Activated CD8-positive, alpha-beta memory T cell treated with anti-CD3 and anti-CD28 coated beads for 1 hour (primary cell): ENCODE results near the gene UBA1.

Experiments used
- DNase-seq, 2 donors: peaks; one replicate each; pipeline ENCODE4 v3.0.0-alpha.2; 2020; ENCODE audit warnings: low read depth in 1 of 2; ENCODE audit errors: extremely low read depth in 1 of 2

The UBA1 gene

GRCh38 chrX:47187106-47187677 lies 6.4 kb upstream of the UBA1 start:
- DNase-seq, result no peak

GRCh38 chrX:47189906-47190305 lies 3.7 kb upstream of the UBA1 start:
- no peak for DNase-seq

GRCh38 chrX:47190445-47191269 lies 3.0 kb upstream of the UBA1 start:
- peak; percentile 50 to 63 for DNase-seq

DNA sequence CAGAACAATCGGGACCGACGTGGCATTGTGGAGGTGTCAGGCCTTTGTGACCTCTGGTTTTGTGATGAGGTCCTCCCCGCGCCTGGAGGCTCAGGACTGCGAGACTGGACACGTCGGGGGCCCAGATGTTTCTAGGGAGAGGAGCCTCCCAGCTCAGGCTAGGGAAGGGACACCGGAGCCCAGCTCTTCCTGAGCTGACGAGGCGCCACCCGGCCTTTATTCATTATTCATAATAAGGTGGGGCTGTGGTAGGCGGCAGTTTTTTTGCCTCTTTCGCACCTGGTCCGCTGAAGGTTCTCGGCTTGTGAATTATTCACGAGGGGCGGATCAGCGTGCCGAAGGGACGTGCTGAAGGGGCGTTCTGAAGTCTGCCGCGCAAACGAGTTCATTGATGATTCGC lies 2.3 kb upstream of the UBA1 start:
- DNase-seq, result peak in 1 of 2 donors; percentile 10

DNA sequence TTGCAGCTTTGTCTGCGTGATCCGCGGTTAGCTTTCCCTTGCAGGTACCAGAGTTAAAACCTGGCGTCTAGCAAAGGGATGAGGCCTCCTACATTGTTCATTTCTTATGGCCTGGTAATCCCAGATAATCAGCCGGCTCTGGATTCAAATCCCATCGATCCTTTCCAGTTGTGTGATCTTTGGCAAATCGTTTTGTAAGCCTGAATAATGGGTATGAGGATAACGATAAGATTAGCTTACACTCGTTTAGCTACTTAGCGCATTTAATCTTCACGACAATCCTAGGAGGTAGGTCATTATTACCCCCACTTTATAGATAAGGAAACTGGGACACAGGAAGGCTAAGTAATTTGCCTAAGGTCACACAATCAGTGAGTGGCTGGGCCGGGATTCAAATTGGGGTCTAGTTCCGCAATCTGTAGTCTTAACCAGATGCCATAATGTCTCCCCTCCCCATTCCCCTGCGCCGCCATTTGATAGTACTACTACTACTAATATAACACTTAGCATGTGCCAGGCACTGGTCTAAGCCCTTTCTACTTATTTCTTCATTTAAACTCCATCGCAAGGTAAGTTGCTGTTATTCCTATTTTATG lies 1.7 kb upstream of the UBA1 start:
- no peak for DNase-seq

DNA sequence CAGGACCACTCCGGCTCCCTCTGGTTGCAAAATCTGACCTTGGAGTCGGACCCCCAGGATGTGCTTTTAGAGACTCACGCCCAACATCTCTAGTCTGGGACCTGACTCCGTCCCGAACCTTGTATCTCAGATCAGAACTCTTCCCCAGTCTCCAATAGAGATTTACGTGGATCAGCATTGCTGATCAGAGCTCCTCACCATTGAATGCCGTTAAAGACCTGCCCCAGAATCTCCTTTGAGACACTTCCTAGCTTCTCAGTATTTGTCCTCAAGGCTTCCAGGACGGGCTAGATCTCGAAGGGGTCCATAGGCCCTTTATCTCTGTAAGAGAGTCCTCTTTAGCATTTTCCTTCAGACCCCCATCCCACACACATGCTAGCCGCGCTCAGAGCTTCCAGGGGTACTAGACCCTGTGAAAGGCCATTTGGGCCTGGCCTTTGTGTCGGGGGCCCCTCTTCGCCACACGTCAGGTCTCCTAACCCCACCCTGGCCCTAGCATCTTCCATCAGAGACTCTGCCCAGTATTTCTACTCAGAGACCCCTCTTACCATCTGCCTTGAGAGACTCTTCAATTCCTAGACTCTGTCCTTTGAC lies 662 bp downstream of the UBA1 start:
- DNase-seq, result no peak

DNA sequence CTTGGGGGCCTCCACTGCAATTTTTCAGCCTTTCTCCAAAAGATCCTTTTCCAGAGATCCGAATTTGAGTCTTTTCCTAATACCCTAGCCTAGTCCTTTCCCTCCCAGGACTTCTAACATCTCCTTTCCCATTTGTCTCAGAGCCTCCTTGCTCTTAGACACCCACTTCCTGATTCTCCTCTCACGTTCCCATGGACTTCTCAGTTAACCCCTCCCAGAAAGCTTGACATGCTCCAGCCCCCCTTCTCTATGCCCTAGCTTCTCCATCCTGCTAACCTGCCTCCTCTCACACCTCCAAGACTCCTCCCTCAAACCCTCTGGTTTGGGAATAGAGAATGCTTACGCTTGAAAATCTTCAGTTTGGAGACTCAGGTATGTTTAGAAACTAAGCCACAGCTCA lies 2.5 kb downstream of the UBA1 start:
- DNase-seq, result no peak

DNA sequence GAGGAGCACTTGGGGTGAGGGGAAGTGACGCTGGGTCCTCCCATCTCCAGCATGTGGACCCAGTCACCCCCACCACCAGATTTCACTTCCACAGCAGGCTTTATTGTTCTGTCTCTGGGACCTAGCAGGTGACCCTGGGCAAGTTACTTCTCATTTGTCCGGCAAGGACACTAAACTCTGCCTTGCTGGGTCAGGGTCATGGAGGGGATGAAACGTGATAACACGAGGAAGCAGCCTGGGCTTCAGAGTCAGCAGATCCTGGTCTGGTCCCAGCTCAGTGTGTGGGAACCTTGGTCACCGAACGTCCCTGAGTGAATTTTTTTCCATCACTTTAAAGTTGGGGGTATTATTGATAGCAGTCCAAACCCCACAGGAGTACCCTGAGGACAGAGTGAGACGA lies 3.9 kb downstream of the UBA1 start:
- DNase-seq, result no peak

- no peak for DNase-seq
Measured at GRCh38 chrX:47198026-47198686, 4.5 kb downstream of the UBA1 start.

DNA sequence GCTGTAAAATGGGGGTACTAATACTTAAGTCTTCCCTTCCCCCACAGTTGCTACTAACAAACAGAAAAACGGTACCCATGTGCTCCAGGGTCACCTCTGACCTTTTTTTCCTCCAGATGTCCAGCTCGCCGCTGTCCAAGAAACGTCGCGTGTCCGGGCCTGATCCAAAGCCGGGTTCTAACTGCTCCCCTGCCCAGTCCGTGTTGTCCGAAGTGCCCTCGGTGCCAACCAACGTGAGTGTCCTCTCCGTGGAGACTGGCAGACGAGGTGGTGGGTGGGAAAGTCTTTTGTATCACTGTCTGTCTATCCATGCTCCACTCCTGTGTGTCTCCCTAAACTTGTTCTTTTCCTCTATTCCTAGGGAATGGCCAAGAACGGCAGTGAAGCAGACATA lies 5.1 kb downstream of the UBA1 start:
- DNase-seq, result no peak

- no peak for DNase-seq
Measured at GRCh38 chrX:47199286-47199685, 5.7 kb downstream of the UBA1 start.

DNA sequence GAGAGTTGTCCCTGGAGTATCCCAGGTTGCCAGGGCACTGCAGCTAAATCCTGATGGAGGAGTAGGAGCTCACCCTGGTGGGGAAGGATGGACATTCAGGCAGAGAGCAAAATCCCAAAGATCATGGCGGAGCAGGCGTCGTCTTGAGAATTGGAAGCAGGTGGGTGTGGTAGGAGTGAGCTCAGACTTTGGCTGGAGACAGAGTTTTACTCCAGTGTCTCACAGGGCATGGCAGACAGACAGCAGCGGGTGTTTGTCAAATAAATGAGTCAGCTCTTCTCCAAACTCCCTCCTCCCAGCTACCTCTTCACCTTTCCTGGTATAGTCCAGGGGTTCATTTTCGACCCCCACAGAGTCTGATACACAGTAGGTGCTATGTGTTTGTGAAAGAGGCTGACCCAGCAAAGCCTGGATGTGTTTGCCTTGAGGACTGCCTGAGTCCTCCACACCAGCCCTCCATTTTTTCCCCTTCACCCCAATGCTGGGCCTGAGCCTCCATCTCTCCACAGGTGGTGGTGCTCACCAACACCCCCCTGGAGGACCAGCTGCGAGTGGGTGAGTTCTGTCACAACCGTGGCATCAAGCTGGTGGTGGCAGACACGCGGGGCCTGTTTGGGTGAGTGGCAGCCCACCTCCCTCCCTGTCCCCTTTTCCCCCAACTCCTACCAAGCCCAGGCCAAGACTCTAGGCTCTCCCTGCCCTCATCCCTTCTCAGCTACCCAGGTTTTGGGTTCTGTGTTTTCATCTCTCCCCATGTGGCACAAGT lies 6.9 kb downstream of the UBA1 start:
- no peak for DNase-seq

GRCh38 chrX:47201345-47201944 lies 7.8 kb downstream of the UBA1 start:
- no peak for DNase-seq

DNA sequence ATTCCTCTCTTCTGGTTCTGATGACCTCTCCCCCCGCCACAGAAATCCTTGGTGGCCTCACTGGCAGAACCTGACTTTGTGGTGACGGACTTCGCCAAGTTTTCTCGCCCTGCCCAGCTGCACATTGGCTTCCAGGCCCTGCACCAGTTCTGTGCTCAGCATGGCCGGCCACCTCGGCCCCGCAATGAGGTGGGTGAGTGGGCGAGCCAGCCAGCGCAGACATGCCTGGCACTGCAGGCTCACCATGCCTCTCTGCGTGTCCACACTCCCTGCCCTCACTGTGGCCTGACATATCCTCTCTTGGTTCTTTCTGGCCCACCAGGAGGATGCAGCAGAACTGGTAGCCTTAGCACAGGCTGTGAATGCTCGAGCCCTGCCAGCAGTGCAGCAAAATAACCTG lies 8.7 kb downstream of the UBA1 start:
- no peak for DNase-seq

- no peak for DNase-seq
Measured at GRCh38 chrX:47202877-47203276, 9.2 kb downstream of the UBA1 start.

GRCh38 chrX:47204970-47205369 lies 11.3 kb downstream of the UBA1 start:
- DNase-seq, result no peak

DNA sequence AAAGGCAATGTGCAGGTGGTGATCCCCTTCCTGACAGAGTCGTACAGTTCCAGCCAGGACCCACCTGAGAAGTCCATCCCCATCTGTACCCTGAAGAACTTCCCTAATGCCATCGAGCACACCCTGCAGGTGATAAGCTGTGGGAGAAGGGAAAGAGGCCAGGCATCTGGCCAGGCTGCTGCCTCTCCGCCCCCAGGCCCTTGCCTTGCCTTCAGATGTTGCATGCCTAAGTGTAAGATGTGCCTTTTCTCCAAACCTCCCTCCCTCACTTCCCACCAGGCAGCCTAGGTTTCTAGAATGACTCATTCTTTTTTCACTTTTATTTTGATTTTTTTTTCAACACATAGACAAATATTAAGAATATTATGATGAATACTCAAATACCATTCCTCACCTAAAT lies 12.7 kb downstream of the UBA1 start:
- DNase-seq, result no peak

DNA sequence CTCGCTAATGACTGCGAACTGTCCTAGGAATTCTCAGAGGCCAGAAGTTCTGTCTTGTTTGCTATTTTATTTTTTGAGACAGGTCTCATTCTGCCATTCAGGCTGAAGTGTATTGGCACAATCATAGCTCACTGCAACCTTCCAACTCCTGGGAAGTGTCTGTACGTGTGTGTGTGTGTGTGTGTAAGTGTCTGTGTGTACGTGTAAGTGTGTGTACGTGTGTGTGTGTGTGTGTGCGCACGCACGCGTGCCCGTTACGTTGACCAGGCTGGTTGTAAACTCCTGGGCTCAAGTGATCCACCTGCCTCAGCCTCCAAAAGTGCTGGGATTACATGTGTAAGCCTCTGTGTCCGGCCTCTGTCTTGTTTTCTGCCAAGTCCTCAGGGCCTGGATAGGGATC lies 14.5 kb downstream of the UBA1 start:
- DNase-seq, result no peak

GRCh38 chrX:47209508-47210238 lies 16.0 kb downstream of the UBA1 start:
- DNase-seq, result no peak
